GM19351 (cell line): ENCODE results near the gene LCAT.
"Not testable (repeated sequence)": the region's sequence is repeated elsewhere in the genome, so short reads cannot be mapped to it uniquely, and the experiment has no call there.

Source experiments
- ATAC-seq: cut with Tn5 transposase; IDR thresholded peaks from one replicate; pipeline ENCODE4 v1.9.1; 2021; ENCODE audit warnings: mild to moderate bottlenecking, moderate library complexity; ENCODE audit not compliant: unreplicated experiment

LCAT gene

GRCh38 chr16:67950335-67950843, 6.5 kb upstream of the LCAT start:
- ATAC-seq, result no peak

DNA sequence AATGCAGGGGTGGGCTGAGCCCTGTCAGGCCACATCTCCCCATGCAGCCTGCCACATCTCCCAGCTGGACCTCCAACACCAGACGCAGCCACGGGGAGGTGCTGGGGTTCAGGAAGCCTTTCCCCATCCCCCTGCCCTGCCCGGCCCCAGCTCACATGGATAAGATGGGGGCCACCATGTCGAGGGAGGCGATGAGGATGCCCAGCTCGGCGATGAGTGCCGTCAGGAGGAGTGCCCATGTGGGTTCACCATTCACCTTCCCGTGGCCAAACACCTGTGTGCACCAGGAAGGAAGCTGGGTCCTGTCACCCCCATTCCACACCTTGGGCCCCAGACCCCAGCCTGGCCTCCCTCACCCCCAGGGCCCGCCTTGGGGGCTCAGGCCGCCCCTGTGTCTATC, 5.7 kb upstream of the LCAT start:
- ATAC-seq, result no peak

GRCh38 chr16:67948015-67948414, 4.1 kb upstream of the LCAT start:
- ATAC-seq, result no peak

- ATAC-seq, result no peak
These were observed 3.1 kb upstream of the LCAT start for GRCh38 chr16:67946966-67947558.

DNA sequence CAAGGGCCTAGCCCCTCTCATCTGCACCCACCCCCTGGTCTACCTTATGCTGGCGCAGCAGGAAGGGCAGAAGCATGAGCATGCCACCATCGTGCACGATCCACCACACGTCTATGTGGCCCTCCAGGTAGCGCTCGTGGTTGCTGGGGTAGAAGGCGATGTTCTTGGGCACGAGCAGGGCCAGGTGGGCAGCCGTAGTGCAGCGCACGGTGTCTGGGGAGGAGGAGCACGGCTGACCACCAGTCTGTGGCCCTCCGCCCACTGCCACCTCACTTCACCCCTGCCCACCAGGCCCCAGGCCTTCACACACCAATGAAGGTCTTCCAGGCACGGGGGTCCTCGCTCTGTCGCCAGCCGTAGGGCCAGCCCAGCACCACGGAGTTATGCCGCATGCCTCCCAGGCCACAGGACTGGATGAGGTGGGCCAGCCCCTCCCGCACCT, 2.2 kb upstream of the LCAT start:
- ATAC-seq, result no peak

DNA sequence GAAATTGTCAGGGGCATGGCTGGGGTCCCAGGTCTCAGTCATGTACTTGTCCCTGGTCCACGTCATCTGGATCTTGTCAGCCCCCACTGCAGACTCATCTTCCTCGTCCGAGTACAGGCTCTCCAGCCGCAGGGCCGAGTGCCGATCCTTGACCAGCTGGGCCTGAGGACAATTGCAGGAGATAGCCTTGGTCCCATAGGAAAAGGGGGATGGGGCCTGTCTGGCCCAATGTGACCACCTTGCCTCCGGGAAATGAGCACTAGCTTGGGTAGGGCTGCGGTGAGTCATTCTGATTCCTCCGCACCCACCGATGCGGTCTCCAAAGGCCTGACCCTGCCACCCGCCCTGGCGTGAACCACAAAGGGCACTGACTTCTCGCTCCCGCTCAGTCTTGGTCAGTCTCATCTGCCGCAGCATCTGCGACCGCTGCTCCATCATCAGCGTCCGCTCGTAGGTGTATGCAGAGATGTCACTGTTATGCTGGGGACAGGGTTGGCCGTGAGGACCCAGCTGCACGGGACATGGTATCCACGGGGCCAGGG, 1.5 kb upstream of the LCAT start:
- no peak for ATAC-seq

GRCh38 chr16:67944690-67945391, 921 bp upstream of the LCAT start:
- ATAC-seq, result no peak

GRCh38 chr16:67943256-67943618, 683 bp downstream of the LCAT start:
- no peak for ATAC-seq

DNA sequence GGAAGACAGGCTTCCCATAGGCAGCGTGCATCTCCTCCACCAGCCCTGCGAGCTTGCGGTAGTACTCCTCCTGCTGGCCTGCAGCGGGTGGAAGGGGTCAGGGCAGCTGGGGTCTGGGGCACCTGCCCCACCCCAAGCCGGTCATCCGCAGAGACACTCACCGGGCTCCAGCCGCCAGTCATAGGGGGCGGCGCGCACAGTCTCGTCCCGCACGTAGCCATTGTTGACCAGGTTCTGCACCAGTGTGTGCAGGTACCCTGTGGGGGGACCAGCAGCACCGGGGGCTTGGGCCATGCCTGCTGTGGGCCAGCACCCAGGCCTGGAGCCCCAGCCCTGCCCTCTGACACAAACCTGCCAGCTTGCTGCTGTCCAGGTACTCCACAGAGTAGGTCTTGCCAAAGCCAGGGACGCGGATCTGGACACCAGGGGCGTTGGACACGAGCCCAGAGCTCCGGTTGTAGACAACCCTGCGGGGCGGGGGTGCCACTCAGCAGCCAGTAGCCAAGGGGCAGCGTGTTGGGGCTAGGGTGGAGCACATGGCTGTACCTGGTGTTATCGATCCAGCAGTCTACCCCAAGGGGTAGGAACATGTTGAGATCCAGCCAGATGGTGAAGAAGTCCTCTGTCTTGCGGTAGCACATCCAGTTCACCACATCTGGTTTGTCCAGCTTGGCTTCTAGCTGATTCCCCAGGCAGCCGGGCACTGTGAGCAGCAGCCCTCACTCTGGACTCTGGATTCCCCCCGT, 1.2 kb downstream of the LCAT start:
- no peak for ATAC-seq

- ATAC-seq, result no peak
These were observed 1.8 kb downstream of the LCAT start for GRCh38 chr16:67942200-67942509.

DNA sequence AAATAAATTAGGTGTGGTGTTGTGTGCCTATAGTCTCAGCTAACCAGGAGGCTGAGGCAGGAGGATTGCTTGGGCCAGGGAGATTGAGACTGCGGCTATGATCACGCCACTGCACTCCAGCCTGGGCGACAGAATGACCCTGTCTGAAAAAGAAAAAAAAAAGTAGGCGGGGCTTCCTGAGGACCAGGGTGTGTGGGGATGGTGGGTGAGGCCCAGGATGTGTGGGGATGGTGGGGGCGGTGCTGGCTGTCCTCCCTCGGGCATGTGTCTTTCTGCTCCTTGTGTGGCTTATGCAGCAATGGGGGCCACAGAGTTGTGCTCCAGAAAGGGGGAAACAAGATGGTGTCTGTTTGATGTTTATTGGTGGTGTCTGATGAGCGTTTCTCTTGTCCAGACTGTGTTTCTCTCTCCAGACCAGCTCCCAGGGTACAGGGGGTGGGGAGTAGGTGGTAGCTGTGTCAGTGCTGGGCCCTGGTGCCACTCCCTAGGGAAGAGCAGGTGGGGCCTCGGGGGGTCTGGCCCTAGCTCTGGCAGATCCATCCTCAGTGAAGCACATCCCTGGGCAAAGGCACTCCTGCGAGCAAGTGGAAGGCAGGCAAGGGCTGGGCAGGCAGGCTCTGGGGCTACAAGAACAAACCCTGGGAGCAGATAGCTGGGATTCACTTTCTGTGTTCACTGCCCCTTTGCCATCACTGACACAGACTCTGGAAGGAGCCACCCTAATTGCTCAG, 2.3 kb downstream of the LCAT start:
- no peak for ATAC-seq

- ATAC-seq, result no peak
These were observed 3.4 kb downstream of the LCAT start for GRCh38 chr16:67940446-67941089.

DNA sequence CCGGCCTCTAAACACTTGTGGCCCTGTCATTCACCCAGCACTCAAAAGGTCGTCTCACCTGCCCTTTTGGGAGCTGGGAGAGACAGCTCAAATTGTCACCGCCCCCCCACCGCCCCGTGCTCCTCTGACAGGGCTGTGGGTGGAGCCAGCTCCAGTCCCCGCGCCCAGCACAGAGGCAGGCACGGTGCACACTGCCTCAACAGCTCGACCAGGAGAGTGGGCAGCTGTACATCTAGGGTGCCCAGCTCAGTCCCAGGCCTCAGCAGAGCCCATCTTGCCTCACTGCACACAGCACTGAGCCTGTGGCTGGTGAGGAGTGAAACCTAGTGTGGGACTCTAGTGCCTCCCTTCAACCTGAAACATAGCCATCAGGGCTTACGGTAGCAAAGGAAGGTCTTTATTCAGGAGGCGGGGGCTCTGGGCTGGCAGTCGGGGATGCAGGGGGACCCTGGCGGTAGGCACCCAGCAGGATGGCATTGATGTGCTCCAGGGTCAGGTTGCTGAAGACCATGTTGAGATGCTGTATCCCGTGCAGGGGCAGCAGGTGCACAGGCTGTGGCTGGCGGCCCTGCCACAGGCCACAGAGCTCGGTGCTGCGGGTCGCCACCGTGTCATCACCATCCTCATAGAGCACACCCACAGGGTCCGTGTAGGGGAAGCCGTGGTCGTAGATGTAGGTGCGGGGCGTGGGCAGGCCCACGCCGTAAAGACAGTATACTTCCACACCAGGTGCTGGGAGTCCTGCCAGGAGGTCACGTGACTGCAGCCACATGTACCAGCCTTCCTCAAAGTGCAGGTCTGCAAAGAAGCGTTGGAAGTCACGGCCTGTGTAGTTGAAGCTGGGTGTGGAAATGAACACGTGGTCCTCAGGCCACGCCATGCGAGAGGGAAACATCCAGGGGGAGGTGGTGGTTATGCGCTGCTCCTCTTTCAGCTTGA, 4.1 kb downstream of the LCAT start:
- no peak for ATAC-seq

GRCh38 chr16:67937713-67938112, 6.2 kb downstream of the LCAT start:
- ATAC-seq, result not testable (repeated sequence)

DNA sequence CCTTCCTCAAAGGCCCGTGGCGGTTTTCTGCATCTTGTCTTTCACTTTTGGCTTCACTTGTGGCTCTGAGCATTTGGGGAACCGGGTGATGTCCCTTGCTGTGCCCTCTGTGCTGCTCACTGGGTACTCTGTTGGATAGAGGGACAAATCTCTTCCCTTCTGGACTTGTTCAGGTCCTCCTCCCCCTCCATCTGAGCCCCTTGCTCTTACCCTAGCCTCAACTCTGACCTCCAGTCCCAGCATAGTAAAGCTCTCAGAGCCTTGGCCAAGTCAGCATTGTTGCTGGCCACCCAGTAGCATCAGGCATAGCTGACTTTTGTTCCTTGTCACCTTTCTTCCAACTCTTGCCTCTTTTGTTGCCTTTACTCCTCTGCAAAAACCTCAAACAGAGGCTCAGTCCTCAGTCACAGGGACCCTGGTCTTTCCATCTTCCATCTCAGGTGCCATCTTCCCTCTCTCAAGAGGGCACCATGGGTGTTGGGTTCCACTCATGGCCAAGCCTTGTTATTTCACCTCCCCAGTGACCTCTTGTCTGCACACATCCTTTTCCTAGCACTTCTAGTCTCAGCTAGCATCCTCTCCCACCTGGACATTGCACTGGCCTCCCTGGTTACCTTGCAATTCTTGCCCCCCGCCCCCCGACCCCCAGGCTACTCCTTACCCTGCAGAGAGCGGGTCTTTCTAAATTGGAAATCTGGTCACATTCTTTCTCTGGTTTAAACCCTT, 6.9 kb downstream of the LCAT start:
- ATAC-seq, result peak; percentile 59

GRCh38 chr16:67936124-67936879, 7.6 kb downstream of the LCAT start, which contains the start of gene PSMB10:
Gene PSMB10 (minus strand): TSS chr16:67936850. CDS start chr16:67936749, 101 bp downstream.
- ATAC-seq, result peak; percentile 3

GRCh38 chr16:67935402-67936123, 8.4 kb downstream of the LCAT start:
- ATAC-seq, result peak; percentile 86

DNA sequence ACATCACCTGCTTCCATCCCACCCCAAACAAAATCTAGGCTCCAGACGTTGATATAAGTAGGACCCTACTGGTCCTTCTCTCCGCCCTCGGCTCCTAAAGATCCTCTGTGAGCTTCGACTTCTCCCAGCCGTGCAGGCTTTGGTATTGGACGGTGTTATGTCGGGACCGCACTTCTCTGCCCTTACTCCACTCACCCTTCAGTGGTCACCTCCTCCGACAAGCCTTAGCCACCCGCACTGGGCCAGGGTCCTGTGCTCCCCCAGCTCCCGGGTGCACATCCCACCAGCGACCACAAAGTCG, 8.9 kb downstream of the LCAT start:
- no peak for ATAC-seq
